HepG2 (cell line): ENCODE measurements around the gene ENTPD2. TPM values are rescaled to one million over a fixed set of nuclear protein-coding genes. Genes with fewer than 3 reads are reported as not detected.

Source experiments
- CEBPB ChIP-seq: IDR thresholded peaks from 2 replicates; pipeline ENCODE4 v1.6.1; 2011; ENCODE audit warnings: low read depth, low read length, improper control_type of control experiment, borderline replicate concordance
- EEA1 ChIP-seq: sonication (generic); formaldehyde crosslinking; IDR thresholded peaks from 2 replicates; pipeline ENCODE4 v1.5.1; 2020; ENCODE audit warnings: mild to moderate bottlenecking, missing genetic modification reagents, borderline replicate concordance
- ETV5 ChIP-seq: IDR thresholded peaks from 2 replicates; pipeline ENCODE4 v1.6.1; 2018; ENCODE audit warnings: missing biosample characterization, missing genetic modification reagents, inconsistent platforms, borderline replicate concordance
- MEIS2 ChIP-seq: sonication (generic); formaldehyde crosslinking; IDR thresholded peaks from 2 replicates; pipeline ENCODE4 v1.9.0; 2021; ENCODE audit warnings: mild to moderate bottlenecking, missing genetic modification reagents
- MYC ChIP-seq: sonication (generic); formaldehyde crosslinking; IDR thresholded peaks from 2 replicates; pipeline ENCODE4 v1.9.0; 2021; ENCODE audit warnings: missing genetic modification reagents, borderline replicate concordance
- NR2F6 ChIP-seq, 2 experiments: IDR thresholded peaks; 2 replicates each; pipeline ENCODE4 v1.6.1; 2016; ENCODE audit warnings: antibody characterized with exemption in 1 of 2, mild to moderate bottlenecking in 1 of 2
- PHF8 ChIP-seq: sonication (generic); formaldehyde crosslinking; IDR thresholded peaks from 2 replicates; pipeline ENCODE4 v1.5.0; 2020; ENCODE audit warnings: missing genetic modification reagents
- RORA ChIP-seq: sonication (generic); formaldehyde crosslinking; IDR thresholded peaks from 2 replicates; pipeline ENCODE4 v1.5.0; 2020; ENCODE audit warnings: mild to moderate bottlenecking, missing genetic modification reagents, moderate library complexity
- SPEN ChIP-seq: sonication (generic); formaldehyde crosslinking; IDR thresholded peaks from 2 replicates; pipeline ENCODE4 v1.5.1; 2020; ENCODE audit warnings: low read depth, mild to moderate bottlenecking, missing genetic modification reagents
- TEAD3 ChIP-seq: optimal IDR thresholded peaks from 2 replicates; pipeline ENCODE3; 2016; ENCODE audit warnings: borderline replicate concordance
- ZBTB7B ChIP-seq: sonication (generic); formaldehyde crosslinking; IDR thresholded peaks from 2 replicates; pipeline ENCODE4 v1.4.0; 2020; ENCODE audit warnings: missing genetic modification reagents
- ZMYM3 ChIP-seq: sonication (generic); formaldehyde crosslinking; IDR thresholded peaks from 2 replicates; pipeline ENCODE4 v1.5.1; 2020; ENCODE audit warnings: mild to moderate bottlenecking, missing genetic modification reagents
- ZNF34 ChIP-seq: sonication (generic); formaldehyde crosslinking; IDR thresholded peaks from 2 replicates; pipeline ENCODE4 v1.4.0; 2020; ENCODE audit warnings: mild to moderate bottlenecking, missing genetic modification reagents, borderline replicate concordance
- ZNF563 ChIP-seq: sonication (generic); formaldehyde crosslinking; IDR thresholded peaks from 2 replicates; pipeline ENCODE4 v1.8.0; 2022; ENCODE audit warnings: mild to moderate bottlenecking, moderate library complexity, missing genetic modification reagents
- polyA plus RNA-seq, 8 experiments: library from polyadenylated mRNA; depleted of rRNA in 3 of 8; stranded (reverse) in 7 of 8; unstranded in 1 of 8; fragments of >200 nt; fragmentation: Illumina TruSeq in 4 of 8; extraction: Trizol in 4 of 8; gene quantifications; 2 replicates each; pipeline versions ENCODE4 v1.2.1 to v1.2.3, GENCODE V29; 2011 to 2016; ENCODE audit warnings: low read depth in 4 of 8, missing spikeins in 1 of 8, mixed read lengths in 1 of 8; ENCODE audit not compliant: insufficient read depth in 1 of 8
- total RNA-seq, 5 experiments: library from RNA; depleted of rRNA; stranded (reverse); fragments of >200 nt; fragmentation: Illumina TruSeq; extraction: Trizol; gene quantifications; 2 replicates each; pipeline ENCODE4 v1.2.3, GENCODE V29; 2016; ENCODE audit warnings: low read depth in 1 of 5
- TF ChIP-seq, protein P1 (sequence below): sonication (generic); formaldehyde crosslinking; IDR thresholded peaks from 2 replicates; pipeline ENCODE4 v1.8.0; 2022; ENCODE audit warnings: low read depth, missing genetic modification reagents
- TF ChIP-seq, protein P2 (sequence below): sonication (generic); formaldehyde crosslinking; IDR thresholded peaks from 2 replicates; pipeline ENCODE4 v1.8.1; 2023; ENCODE audit warnings: mild to moderate bottlenecking, missing genetic modification reagents
- TF ChIP-seq, protein P3 (sequence below): sonication (generic); formaldehyde crosslinking; IDR thresholded peaks from 2 replicates; pipeline ENCODE4 v1.8.1; 2023; ENCODE audit warnings: mild to moderate bottlenecking, moderate library complexity, missing genetic modification reagents
- TF ChIP-seq, protein P4 (sequence below): sonication (generic); formaldehyde crosslinking; IDR thresholded peaks from 2 replicates; pipeline ENCODE4 v1.5.1; 2020; ENCODE audit warnings: mild to moderate bottlenecking, missing genetic modification reagents, borderline replicate concordance
- TF ChIP-seq, protein P5 (sequence below): sonication (generic); formaldehyde crosslinking; IDR thresholded peaks from 2 replicates; pipeline ENCODE4 v1.4.0; 2020; ENCODE audit warnings: missing genetic modification reagents

Gene ENTPD2
- total and polyA plus RNA-seq, 2 of the 13 experiments (the other 11 are each of a cell fraction or from before 2014, with no cell fraction given): 0.95 to 3.2 TPM

DNA sequence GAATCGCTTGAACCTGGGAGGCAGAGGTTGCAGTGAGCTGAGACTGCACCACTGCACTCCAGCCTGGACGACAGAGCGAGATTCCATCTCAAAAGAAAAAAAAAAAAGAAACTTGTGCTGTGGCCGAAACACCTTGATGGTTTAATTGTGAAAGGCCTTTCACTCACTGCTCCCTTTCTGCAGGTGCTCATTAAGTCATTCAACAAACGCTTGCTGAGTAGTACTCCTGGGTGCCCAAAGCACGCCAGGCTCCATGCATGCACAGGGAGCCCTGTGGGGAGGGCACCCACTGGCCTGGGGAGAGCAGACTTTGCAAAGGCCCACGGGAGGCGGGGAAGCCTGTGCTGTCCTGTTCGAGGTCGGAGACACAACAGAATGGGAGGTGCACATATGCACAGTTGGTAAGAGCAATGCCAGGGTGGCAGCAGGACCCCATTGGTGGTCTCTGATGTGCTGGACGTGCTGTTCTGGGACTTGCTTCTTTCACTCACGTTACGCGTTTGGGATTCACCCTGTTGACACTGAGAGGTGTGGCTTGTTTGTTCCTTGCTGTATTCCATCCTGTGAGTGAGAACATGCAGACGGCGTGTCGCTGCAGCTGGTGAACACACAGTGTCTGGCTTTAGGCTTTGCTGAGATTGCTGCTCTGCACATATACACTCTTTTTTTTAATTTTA is 3.0 kb upstream of the ENTPD2 start (continued):
- no peak for TF ChIP-seq PHF8 (CRISPR knock-in tag)
- TF ChIP-seq SPEN (CRISPR knock-in tag): no peak
- TF ChIP-seq, protein P1, sequence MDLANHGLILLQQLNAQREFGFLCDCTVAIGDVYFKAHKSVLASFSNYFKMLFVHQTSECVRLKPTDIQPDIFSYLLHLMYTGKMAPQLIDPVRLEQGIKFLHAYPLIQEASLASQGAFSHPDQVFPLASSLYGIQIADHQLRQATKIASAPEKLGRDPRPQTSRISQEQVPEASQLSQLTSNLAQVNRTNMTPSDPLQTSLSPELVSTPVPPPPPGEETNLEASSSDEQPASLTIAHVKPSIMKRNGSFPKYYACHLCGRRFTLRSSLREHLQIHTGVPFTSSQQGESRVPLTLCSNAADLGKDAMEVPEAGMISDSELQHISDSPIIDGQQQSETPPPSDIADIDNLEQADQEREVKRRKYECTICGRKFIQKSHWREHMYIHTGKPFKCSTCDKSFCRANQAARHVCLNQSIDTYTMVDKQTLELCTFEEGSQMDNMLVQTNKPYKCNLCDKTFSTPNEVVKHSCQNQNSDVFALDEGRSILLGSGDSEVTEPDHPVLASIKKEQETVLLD (CRISPR knock-in tag): no peak
- TF ChIP-seq ETV5 (CRISPR knock-in tag): no peak
- peak; percentile 46; the same call in 1 of the 2 replicates for TF ChIP-seq MYC
- no peak for TF ChIP-seq EEA1 (CRISPR knock-in tag)
- TF ChIP-seq ZMYM3 (CRISPR knock-in tag): 0 out of 2 replicates have a peak, but pooled peaks have one; percentile 30
- TF ChIP-seq, protein P2, sequence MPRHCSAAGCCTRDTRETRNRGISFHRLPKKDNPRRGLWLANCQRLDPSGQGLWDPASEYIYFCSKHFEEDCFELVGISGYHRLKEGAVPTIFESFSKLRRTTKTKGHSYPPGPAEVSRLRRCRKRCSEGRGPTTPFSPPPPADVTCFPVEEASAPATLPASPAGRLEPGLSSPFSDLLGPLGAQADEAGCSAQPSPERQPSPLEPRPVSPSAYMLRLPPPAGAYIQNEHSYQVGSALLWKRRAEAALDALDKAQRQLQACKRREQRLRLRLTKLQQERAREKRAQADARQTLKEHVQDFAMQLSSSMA (CRISPR knock-in tag): no peak
- TF ChIP-seq NR2F6 (IDR thresholded peaks at IDR 0.05): no peak
- TF ChIP-seq NR2F6 (CRISPR knock-in tag; IDR thresholded peaks at IDR 0.05): 0 out of 2 replicates have a peak, but pooled peaks have one; percentile 13
- no peak for TF ChIP-seq ZBTB7B (CRISPR knock-in tag)
- TF ChIP-seq, protein P3, sequence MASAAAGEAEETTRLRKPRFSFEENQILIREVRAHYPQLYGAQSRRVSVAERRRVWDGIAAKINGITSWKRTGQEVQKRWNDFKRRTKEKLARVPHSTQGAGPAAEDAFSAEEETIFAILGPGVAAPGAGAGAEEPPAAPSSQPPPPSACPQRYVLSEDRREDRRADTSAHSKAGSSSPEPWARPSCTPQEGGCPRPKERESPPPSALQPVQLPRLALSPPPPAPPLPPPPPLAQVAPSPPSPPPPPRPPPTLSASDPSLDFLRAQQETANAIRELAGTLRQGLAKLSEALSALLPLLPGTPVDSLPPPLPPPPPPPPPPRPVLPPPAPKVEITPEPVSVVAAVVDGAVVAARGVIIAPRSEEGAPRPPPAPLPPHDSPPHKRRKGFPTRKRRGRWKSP: no peak
- TF ChIP-seq MEIS2 (CRISPR knock-in tag): no peak
- TF ChIP-seq TEAD3: peak; percentile 30
- no peak for TF ChIP-seq CEBPB
- TF ChIP-seq, protein P4, sequence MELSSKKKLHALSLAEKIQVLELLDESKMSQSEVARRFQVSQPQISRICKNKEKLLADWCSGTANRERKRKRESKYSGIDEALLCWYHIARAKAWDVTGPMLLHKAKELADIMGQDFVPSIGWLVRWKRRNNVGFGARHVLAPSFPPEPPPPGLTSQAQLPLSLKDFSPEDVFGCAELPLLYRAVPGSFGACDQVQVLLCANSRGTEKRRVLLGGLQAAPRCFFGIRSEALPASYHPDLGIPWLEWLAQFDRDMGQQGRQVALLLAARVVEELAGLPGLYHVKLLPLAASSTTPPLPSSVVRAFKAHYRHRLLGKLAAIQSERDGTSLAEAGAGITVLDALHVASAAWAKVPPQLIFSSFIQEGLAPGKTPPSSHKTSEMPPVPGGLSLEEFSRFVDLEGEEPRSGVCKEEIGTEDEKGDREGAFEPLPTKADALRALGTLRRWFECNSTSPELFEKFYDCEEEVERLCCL (CRISPR knock-in tag): no peak
- no peak for TF ChIP-seq RORA (CRISPR knock-in tag)
- TF ChIP-seq ZNF34 (CRISPR knock-in tag): no peak
- TF ChIP-seq, protein P5, sequence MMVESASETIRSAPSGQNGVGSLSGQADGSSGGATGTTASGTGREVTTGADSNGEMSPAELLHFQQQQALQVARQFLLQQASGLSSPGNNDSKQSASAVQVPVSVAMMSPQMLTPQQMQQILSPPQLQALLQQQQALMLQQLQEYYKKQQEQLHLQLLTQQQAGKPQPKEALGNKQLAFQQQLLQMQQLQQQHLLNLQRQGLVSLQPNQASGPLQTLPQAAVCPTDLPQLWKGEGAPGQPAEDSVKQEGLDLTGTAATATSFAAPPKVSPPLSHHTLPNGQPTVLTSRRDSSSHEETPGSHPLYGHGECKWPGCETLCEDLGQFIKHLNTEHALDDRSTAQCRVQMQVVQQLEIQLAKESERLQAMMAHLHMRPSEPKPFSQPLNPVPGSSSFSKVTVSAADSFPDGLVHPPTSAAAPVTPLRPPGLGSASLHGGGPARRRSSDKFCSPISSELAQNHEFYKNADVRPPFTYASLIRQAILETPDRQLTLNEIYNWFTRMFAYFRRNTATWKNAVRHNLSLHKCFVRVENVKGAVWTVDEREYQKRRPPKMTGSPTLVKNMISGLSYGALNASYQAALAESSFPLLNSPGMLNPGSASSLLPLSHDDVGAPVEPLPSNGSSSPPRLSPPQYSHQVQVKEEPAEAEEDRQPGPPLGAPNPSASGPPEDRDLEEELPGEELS (CRISPR knock-in tag): peak; percentile 64; the same call in 1 of the 2 replicates
- TF ChIP-seq ZNF563: no peak
